Activated T-helper 1 cell treated with Interleukin-2 at 50 U/mL for 16 hours (primary cell): Measurements from ENCODE around the gene MARVELD2.
A peak's percentile ranks its signal among the peaks of the same experiment; 100 is the strongest.
"Not testable (repeated sequence)": the region's sequence is repeated elsewhere in the genome, so short reads cannot be mapped to it uniquely, and the experiment has no call there.

Experiments used
- DNase-seq: peaks from one replicate; pipeline ENCODE4 v3.0.0-alpha.2; 2020; ENCODE audit warnings: low read depth

MARVELD2 gene, protein sequence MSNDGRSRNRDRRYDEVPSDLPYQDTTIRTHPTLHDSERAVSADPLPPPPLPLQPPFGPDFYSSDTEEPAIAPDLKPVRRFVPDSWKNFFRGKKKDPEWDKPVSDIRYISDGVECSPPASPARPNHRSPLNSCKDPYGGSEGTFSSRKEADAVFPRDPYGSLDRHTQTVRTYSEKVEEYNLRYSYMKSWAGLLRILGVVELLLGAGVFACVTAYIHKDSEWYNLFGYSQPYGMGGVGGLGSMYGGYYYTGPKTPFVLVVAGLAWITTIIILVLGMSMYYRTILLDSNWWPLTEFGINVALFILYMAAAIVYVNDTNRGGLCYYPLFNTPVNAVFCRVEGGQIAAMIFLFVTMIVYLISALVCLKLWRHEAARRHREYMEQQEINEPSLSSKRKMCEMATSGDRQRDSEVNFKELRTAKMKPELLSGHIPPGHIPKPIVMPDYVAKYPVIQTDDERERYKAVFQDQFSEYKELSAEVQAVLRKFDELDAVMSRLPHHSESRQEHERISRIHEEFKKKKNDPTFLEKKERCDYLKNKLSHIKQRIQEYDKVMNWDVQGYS

DNA sequence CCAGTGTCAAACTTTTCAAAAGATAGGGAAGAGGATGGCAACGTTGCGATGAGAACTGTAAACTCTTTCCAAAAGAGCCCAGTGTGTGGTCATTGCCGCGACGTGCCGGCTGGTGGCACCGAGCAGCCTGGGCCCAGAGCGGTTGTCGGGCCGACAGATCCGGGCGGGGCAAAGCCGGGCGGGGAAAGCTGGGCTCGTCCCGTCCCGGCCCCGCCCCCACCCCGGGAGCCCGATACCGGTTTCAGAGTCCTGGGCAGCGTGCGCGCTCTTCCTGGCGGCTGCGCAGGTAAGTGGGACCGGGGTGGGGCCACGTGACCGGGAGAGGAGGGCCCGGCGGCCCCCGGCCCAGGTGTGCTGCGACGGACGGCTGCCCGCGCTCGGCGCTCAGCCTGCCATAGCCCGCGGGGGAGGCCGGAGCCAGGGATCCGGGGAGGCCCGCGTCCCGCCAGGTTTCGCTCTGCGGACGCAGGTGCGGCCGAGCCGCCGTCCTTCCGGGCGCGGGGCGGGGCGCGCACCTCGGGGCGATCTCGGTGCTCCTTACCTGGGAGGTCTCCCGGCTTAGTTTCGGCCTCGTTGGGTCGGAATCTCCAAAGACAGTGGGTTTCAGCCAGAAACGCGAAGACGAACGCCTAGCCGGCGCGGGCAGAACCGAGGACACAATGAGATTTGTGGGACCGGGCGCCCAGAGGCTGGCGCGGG lies at the start of gene MARVELD2:
Gene MARVELD2, plus strand, starts transcription at position 232 of the 699 bp plus-strand sequence. CDS start 4,270 bp downstream, outside the sequence.
- DNase-seq = peak; percentile 37

- DNase-seq = no peak
These were observed 47.1 kb upstream of the MARVELD2 start for GRCh38 chr5:69367697-69368279.

DNA sequence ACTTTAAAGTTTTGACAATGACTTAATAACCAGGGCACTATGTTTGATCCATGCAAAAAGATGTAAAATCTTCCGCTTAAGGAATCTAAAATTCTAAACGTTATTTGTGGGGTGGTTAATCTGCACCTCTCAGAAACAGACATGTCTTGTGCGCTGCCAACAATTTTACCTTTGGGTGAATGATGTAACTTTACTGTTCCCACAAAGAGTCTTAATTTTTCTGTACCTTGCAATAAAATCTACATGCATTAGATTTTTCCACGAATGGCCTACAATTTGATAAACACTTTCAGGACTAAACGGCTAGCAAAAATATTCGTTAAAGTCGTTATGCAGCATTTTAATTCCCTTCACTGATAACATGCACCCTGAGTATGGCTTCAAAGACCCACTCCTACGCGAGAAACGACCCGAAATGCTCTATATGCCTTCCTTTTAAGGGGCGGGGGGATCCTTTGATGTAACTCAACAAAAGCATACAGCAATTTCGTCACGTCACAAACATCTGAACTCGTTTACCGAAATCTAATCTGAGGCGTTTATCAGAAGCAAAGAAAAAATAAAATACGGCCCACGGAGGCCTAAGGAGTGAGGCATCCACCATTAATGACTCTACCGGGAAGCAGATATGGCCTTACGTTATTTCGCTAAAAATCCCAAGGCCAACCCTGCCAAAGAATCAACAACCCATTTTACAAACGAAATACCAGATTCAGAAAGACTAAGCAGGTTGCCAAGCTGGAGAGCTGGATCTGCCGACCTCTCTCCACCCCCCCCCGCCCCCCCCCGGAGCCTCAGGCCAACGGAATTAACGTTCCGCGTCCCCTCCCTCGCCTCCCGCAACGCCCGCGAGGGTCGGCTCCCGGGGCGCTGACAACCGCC lies 46.2 kb upstream of the MARVELD2 start:
- DNase-seq = no peak

- peak; percentile 80 for DNase-seq
These were observed 45.4 kb upstream of the MARVELD2 start, which contains the start of the genes AK6, RAD17 and TAF9 for GRCh38 chr5:69369340-69370121. Gene AK6 (minus strand): TSS chr5:69369520. CDS start chr5:69369490, 30 bp downstream. Gene RAD17 (plus strand): TSS chr5:69369818. CDS start chr5:69372209, 2,391 bp downstream. Gene TAF9 (minus strand): TSS chr5:69369520. CDS start chr5:69365737, 3,783 bp downstream.

- not testable (repeated sequence) for DNase-seq
These were observed 44.6 kb upstream of the MARVELD2 start for GRCh38 chr5:69370335-69370734.

DNA sequence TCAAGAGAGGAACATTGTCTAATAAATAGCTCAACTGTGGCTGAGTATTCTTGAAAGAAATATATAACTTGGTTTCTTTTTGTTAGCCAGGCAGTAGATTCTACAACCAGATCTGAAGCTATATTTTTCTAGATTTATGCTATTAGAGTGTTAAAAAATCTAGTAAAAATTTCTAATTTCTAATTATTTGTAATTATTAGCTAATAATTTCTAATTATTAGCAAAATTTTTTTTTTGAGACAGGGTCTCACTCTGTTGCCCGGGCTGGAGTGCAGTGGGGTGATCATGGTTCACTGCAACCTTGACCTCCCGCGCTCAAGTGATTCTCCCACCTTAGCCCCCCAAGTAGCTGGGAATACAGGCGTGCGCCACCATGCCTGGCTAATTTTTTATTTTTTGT lies 42.5 kb upstream of the MARVELD2 start:
- no peak for DNase-seq

DNA sequence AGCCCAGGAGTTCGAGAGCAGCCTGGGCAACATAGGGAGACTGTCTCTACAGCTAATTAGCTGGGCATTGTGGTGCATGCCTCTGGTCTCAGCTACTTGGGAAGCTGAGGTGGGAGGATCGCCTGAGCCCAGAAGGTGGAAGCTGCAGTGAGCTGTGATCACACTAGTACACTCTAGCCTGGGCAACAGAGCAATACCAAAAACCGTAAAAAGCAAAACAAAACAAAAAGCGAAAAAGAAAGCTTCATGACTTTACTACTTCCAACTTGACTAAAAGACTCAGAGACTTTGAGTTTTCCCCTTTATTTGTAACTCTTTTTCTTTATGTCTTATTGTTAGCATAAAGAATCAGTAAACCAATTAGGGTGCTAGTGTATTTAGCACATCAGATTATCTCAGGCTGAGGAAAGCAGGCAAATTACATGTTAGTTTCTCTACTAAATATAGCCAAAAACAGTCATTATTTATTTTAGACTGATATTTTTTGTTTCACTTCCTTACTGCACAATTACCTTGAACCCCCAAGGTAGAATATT lies 39.9 kb upstream of the MARVELD2 start:
- no peak for DNase-seq

DNA sequence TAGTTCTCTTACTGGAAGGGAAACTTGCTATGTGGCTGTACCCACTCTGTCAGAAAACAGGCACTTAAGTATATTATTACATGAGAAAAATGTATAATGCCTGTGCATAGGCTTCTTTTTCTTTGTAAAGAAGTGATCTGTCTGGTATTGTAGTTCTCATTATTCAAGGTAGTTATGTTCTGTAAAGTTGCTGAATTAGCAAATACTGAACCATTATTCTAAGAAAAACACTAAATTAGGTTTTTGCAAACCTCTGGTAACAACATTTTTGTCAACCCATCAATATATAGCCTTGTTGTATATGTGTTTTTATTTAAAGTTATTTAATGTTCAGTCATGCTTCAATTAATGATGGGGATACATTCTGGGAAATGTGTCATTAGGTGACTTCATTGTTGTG lies 36.5 kb upstream of the MARVELD2 start:
- no peak for DNase-seq

GRCh38 chr5:69404659-69405330 lies 10.1 kb upstream of the MARVELD2 start:
- no peak for DNase-seq

GRCh38 chr5:69415584-69415958 lies 655 bp downstream of the MARVELD2 start:
- DNase-seq = no peak

- no peak for DNase-seq
These were observed 1.3 kb downstream of the MARVELD2 start for GRCh38 chr5:69416180-69416579.

GRCh38 chr5:69416699-69417098 lies 1.8 kb downstream of the MARVELD2 start:
- DNase-seq = no peak

DNA sequence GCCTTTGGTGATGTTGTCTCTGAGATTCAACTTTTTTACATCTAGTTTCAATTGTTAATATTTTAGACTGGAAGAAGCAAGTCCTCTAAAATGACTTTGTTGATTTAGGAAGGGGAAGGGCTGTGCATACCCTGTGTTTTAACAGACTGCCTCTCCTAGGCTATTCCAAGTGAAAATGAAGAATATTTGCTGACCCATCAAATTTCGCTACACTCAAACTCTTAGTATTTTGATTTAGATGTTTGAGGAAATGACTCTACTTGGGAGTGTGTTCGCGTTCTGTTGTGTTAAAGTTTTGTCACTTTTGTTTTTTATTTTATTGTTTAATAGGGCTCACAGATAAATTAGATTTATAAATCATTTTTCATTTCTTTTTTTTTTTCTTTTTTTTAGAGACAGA lies 3.6 kb downstream of the MARVELD2 start:
- no peak for DNase-seq

DNA sequence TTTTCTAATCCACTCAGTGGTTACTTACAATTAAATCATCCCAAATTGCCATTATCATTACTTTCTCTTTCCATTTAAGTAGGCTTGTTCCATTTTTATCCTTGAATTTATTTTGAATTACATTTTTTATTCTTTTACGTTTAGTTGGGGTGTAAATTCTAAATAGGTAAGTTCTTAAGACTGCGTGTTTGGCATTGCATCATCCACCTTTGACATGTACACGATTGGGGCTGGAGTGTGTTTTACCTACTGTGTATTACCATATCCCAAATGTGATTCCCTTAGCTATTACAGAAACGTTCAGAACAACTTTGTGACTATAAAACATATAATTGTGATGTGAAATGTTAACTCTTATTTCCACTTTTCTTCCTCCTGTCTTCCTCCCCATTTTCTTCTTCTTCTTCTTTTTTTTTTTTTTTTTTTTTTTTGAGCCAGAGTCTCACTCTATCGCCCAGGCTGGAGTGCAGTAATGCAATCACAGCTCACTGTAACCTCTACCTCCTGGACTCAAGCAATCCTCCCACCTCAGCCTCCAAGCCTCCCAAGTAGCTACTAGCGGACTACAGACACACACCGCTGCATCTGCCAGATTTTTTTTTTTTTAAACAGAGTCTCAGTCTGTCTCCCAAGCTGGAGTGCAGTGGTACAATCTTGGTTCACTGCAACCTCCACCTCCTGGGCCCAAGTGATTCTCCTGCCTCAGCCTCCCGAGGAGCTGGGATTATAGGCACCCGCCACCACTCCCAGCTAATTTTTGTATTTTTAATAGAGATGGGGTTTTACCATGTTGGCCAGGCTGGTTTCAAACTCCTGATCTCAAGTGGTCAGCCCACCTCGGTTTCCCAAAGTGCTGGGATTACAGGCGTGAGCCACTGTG lies 16.7 kb downstream of the MARVELD2 start:
- no peak for DNase-seq

DNA sequence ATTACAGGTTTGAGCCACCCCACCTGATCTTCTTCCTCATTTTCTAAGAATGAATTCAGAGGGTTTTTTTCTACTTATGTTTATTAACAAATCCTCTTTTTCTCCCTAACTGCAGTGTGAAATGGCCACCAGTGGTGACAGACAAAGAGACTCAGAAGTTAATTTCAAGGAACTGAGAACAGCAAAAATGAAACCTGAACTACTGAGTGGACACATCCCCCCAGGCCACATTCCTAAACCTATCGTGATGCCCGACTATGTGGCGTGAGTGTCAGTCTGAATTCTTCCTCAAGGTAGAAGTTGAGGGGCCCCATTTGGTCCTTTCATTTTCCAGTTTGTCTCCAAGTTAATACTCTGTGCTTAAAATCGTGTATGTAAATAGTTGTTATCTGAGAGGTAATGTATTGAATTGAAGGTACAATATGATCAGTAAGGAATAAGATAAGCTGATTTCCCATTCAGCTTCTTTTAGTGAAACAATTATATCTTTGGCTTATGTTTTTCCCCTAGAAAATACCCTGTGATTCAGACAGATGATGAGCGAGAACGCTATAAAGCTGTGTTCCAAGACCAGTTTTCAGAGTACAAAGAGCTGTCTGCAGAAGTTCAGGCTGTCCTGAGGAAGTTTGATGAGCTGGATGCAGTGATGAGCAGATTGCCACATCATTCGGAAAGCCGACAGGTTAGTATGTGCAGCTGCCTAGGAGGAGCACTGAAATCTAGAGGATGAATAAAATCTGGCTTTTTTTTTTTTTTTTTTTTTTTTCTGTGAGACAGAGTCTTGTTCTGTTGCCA lies 17.7 kb downstream of the MARVELD2 start:
- no peak for DNase-seq

- DNase-seq = not testable (repeated sequence)
These were observed 20.5 kb downstream of the MARVELD2 start for GRCh38 chr5:69435276-69435884.

DNA sequence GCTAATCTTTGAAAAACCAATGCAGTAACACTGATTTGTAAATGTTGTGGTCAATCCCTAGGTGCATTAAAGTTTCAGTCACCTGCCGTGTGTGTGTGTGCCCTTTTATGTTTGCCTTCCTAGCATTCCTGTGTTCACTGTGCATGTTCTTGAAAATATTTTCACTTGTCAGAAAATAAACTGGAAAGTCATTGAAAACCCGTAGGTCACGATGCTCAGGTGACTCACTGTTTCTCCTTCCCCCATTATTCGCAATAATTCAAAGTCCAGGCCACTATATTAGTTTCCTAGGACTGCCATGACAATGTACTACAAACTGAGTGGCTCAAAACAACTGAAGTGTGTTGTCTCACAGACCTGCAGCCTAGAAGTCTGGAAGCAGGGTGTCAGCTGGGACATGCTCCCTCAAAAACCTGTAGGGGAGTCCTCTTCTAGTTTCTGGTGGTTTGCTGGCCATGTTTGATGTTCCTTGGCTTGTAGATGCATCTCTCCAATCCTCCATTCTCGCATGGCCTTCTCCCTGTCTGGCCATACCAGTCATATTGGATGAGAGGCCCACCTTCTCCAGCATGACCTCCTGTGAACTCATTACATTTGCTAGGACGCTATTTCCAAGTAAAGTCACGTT lies 29.3 kb downstream of the MARVELD2 start:
- no peak for DNase-seq
